Duodenal mucosa (tissue), 2 donors: Measurements from ENCODE around the gene LY86.

Source experiments
- H3K27ac ChIP-seq: one replicate; pipeline ENCODE4 v1.7.0; 2013; ENCODE audit warnings: low read depth, low read length
- H3K27me3 ChIP-seq, 2 donors: one replicate each; pipeline ENCODE4 v1.7.0; 2013; ENCODE audit warnings: low read length in 2 of 2, control low read depth in 1 of 2; ENCODE audit not compliant: insufficient read depth in 2 of 2, control insufficient read depth in 1 of 2
- H3K36me3 ChIP-seq, 2 donors: one replicate each; pipeline ENCODE4 v1.7.0; 2013; ENCODE audit warnings: low read length in 2 of 2, control low read depth in 1 of 2; ENCODE audit not compliant: insufficient read depth in 2 of 2, control insufficient read depth in 1 of 2
- H3K4me1 ChIP-seq, 2 donors: one replicate each; pipeline ENCODE4 v1.7.0; 2013; ENCODE audit warnings: low read length in 2 of 2, control low read depth in 1 of 2; ENCODE audit not compliant: insufficient read depth in 2 of 2, control insufficient read depth in 1 of 2
- H3K4me3 ChIP-seq, 2 donors: one replicate each; pipeline ENCODE4 v1.7.0; 2013; ENCODE audit warnings: low read length in 2 of 2, low read depth in 1 of 2
- H3K9ac ChIP-seq, 2 donors: one replicate each; pipeline ENCODE4 v1.7.0; 2013; ENCODE audit warnings: low read length in 2 of 2, low read depth in 1 of 2
- H3K9me3 ChIP-seq, 2 donors: one replicate each; pipeline ENCODE4 v1.7.0; 2013; ENCODE audit warnings: low read length in 2 of 2, control low read depth in 1 of 2; ENCODE audit not compliant: control insufficient read depth in 1 of 2

Gene LY86

GRCh38 chr6:6588064-6588923 is at the start of gene LY86:
TSS of gene LY86 (plus strand) at chr6:6588720. CDS start at chr6:6588735, 15 bp downstream.
- H3K4me3 ChIP-seq = peak within 1 kb of the TSS; percentile 18 to 33
- peaks cover 0 to 16% of the 10 kb centered on the region in 2 donors for H3K4me1 ChIP-seq
- no peaks in the 10 kb centered on the region for H3K9me3 ChIP-seq
- peaks cover 0 to 3% of the 10 kb centered on the region in 2 donors for H3K27me3 ChIP-seq
- H3K9ac ChIP-seq = no peak within 1 kb of the TSS
- H3K27ac ChIP-seq = no peak within 1 kb of the TSS
- H3K36me3 ChIP-seq = no peaks in the 10 kb centered on the region

GRCh38 chr6:6539036-6539435 is 49.5 kb upstream of the LY86 start:
- Histone ChIP-seq H3K27ac (no peak overlapping the region), H3K4me3 (no peak overlapping the region), H3K9me3 (peaks cover 0 to 5% of the 10 kb centered on the region in 2 donors), H3K4me1 (no peaks in the 10 kb centered on the region), H3K9ac (no peak overlapping the region), H3K36me3 (no peaks in the 10 kb centered on the region), H3K27me3 (peaks cover 12 to 21% of the 10 kb centered on the region in 2 donors)

GRCh38 chr6:6542357-6542756 is 46.2 kb upstream of the LY86 start:
- Histone ChIP-seq H3K27ac (no peak overlapping the region), H3K4me1 (peaks cover 0 to 10% of the 10 kb centered on the region in 2 donors), H3K36me3 (no peaks in the 10 kb centered on the region), H3K9ac (no peak overlapping the region), H3K27me3 (peaks cover 32 to 45% of the 10 kb centered on the region in 2 donors), H3K4me3 (no peak overlapping the region), H3K9me3 (peaks cover 0 to 5% of the 10 kb centered on the region in 2 donors)

GRCh38 chr6:6543181-6543879 is 45.2 kb upstream of the LY86 start:
- H3K9ac ChIP-seq = no peak overlapping the region
- H3K9me3 ChIP-seq = peaks cover 0 to 5% of the 10 kb centered on the region in 2 donors
- no peak overlapping the region for H3K27ac ChIP-seq
- peaks cover 33 to 49% of the 10 kb centered on the region in 2 donors for H3K27me3 ChIP-seq
- H3K4me1 ChIP-seq = peaks cover 0 to 10% of the 10 kb centered on the region in 2 donors
- no peak overlapping the region for H3K4me3 ChIP-seq
- no peaks in the 10 kb centered on the region for H3K36me3 ChIP-seq

GRCh38 chr6:6545616-6546317 is 42.8 kb upstream of the LY86 start:
- H3K4me1 ChIP-seq = peaks cover 0 to 10% of the 10 kb centered on the region in 2 donors
- H3K27me3 ChIP-seq = peaks cover 30 to 37% of the 10 kb centered on the region in 2 donors
- H3K27ac ChIP-seq = no peak overlapping the region
- no peak overlapping the region for H3K9ac ChIP-seq
- H3K36me3 ChIP-seq = no peaks in the 10 kb centered on the region
- H3K4me3 ChIP-seq = peak overlapping the region; percentile 60 to 61
- H3K9me3 ChIP-seq = peaks cover 0 to 5% of the 10 kb centered on the region in 2 donors

GRCh38 chr6:6546318-6547109 is 42.0 kb upstream of the LY86 start:
- H3K36me3 ChIP-seq = no peaks in the 10 kb centered on the region
- peaks cover 0 to 5% of the 10 kb centered on the region in 2 donors for H3K9me3 ChIP-seq
- H3K27ac ChIP-seq = no peak overlapping the region
- H3K4me3 ChIP-seq = peak overlapping the region; percentile 60 to 61
- H3K27me3 ChIP-seq = peaks cover 30 to 34% of the 10 kb centered on the region in 2 donors
- H3K4me1 ChIP-seq = peaks cover 0 to 10% of the 10 kb centered on the region in 2 donors
- peak overlapping the region in 1 of 2 donors; percentile 7 for H3K9ac ChIP-seq

- H3K4me3 ChIP-seq = peak overlapping the region; percentile 60 to 61
- no peak overlapping the region for H3K27ac ChIP-seq
- H3K9ac ChIP-seq = peak overlapping the region in 1 of 2 donors; percentile 7
- H3K4me1 ChIP-seq = peaks cover 0 to 10% of the 10 kb centered on the region in 2 donors
- no peaks in the 10 kb centered on the region for H3K36me3 ChIP-seq
- peaks cover 30 to 32% of the 10 kb centered on the region in 2 donors for H3K27me3 ChIP-seq
- peaks cover 0 to 4% of the 10 kb centered on the region in 2 donors for H3K9me3 ChIP-seq
Observed at GRCh38 chr6:6547110-6547879, 41.2 kb upstream of the LY86 start.

- Histone ChIP-seq H3K4me1 (no peaks in the 10 kb centered on the region), H3K27me3 (peaks cover 0 to 7% of the 10 kb centered on the region in 2 donors), H3K9me3 (no peaks in the 10 kb centered on the region), H3K36me3 (no peaks in the 10 kb centered on the region), H3K4me3 (no peak overlapping the region), H3K27ac (no peak overlapping the region), H3K9ac (no peak overlapping the region)
Observed at GRCh38 chr6:6556161-6556737, 32.3 kb upstream of the LY86 start.
